GM23338 (cell line): Measurements from ENCODE around the gene PTGER2. TPM values are rescaled to one million over a fixed set of nuclear protein-coding genes. Genes with fewer than 3 reads are reported as not detected.

Experiments used
- ATAC-seq: fragments of 200-7000 bp; cut with Tn5 transposase; 3 replicates; pipeline ENCODE4 v1.9.1; 2020
- DNase-seq: peaks from one replicate; pipeline ENCODE4 v3.0.0-alpha.2; 2015; ENCODE audit warnings: low spot score
- H2AFZ ChIP-seq: fragments of 200-600 bp; sonication (generic); 2 replicates; pipeline ENCODE4 v1.8.0; 2016; ENCODE audit warnings: antibody characterized with exemption, mild to moderate bottlenecking, moderate library complexity
- H3F3A ChIP-seq: fragments of 200-600 bp; sonication (generic); replicated peaks from 2 replicates; pipeline ENCODE4 v1.8.0; 2017; ENCODE audit warnings: antibody characterized with exemption, mixed run types, low read depth
- H3K27ac ChIP-seq: fragments of 200-600 bp; sonication (generic); 2 replicates; pipeline ENCODE4 v1.6.1; 2016; ENCODE audit warnings: low read depth
- H3K27me3 ChIP-seq: fragments of 200-600 bp; sonication (generic); 2 replicates; pipeline ENCODE4 v1.8.0; 2016; ENCODE audit warnings: mild to moderate bottlenecking, mixed run types, moderate library complexity; ENCODE audit not compliant: insufficient read depth
- H3K36me3 ChIP-seq: fragments of 200-600 bp; sonication (generic); 2 replicates; pipeline ENCODE4 v1.8.0; 2016; ENCODE audit warnings: mild to moderate bottlenecking; ENCODE audit not compliant: insufficient read depth
- H3K4me1 ChIP-seq: fragments of 200-600 bp; sonication (generic); 2 replicates; pipeline ENCODE4 v1.8.0; 2016; ENCODE audit warnings: mild to moderate bottlenecking, moderate library complexity; ENCODE audit not compliant: insufficient read depth
- H3K4me2 ChIP-seq: fragments of 200-600 bp; sonication (generic); 2 replicates; pipeline ENCODE4 v1.7.1; 2017; ENCODE audit warnings: mixed run types
- H3K4me3 ChIP-seq: fragments of 200-600 bp; sonication (generic); 2 replicates; pipeline ENCODE4 v1.6.1; 2016; ENCODE audit warnings: mixed run types
- H3K79me2 ChIP-seq: fragments of 200-600 bp; sonication (generic); replicated peaks from 2 replicates; pipeline ENCODE4 v1.8.0; 2017; ENCODE audit warnings: mild to moderate bottlenecking; ENCODE audit not compliant: insufficient read depth
- H3K9me2 ChIP-seq: fragments of 200-600 bp; sonication (generic); 2 replicates; pipeline ENCODE4 v1.8.0; 2017; ENCODE audit not compliant: insufficient read depth
- H4K20me1 ChIP-seq: fragments of 200-600 bp; sonication (generic); replicated peaks from 2 replicates; pipeline ENCODE4 v1.8.0; 2017; ENCODE audit warnings: mild to moderate bottlenecking; ENCODE audit not compliant: insufficient read depth
- H3K27ac Mint-ChIP-seq: 2 replicates; pipeline ENCODE4 v1.8.0; 2020; ENCODE audit warnings: inconsistent platforms, mild to moderate bottlenecking, moderate library complexity, mixed read lengths
- H3K27me3 Mint-ChIP-seq: 3 replicates; pipeline ENCODE4 v1.8.0; 2022; ENCODE audit warnings: low read depth, mild to moderate bottlenecking, moderate library complexity, mixed read lengths, inconsistent platforms; ENCODE audit not compliant: insufficient read depth, poor library complexity
- H3K36me3 Mint-ChIP-seq: 3 replicates; pipeline ENCODE4 v1.8.0; 2021; ENCODE audit warnings: low read depth, mild to moderate bottlenecking, inconsistent platforms, moderate library complexity, mixed read lengths
- H3K4me1 Mint-ChIP-seq: 3 replicates; pipeline ENCODE4 v1.8.0; 2020; ENCODE audit warnings: mild to moderate bottlenecking, inconsistent platforms, mixed read lengths
- H3K4me3 Mint-ChIP-seq: 3 replicates; pipeline ENCODE4 v1.8.0; 2021; ENCODE audit warnings: moderate library complexity, mild to moderate bottlenecking, inconsistent platforms, mixed read lengths
- H3K9me3 Mint-ChIP-seq: 3 replicates; pipeline ENCODE4 v1.8.0; 2020; ENCODE audit warnings: moderate library complexity, mild to moderate bottlenecking, inconsistent platforms, mixed read lengths
- CREB1 ChIP-seq: fragments of 250-450 bp; sonication (Bioruptor Pico); IDR thresholded peaks from 2 replicates; pipeline ENCODE4 v1.5.0; 2020; ENCODE audit warnings: low read depth, mild to moderate bottlenecking, moderate library complexity
- CTCF ChIP-seq, 2 experiments: fragments of 200-600 bp in 1 of 2; sonication (generic) in 1 of 2; conservative IDR thresholded peaks; 2 replicates each; pipeline versions ENCODE4 v1.5.1 to v1.6.1; 2016 to 2017; ENCODE audit warnings: antibody characterized with exemption in 2 of 2, low read depth in 2 of 2, mild to moderate bottlenecking in 2 of 2, moderate library complexity in 1 of 2
- ETS1 ChIP-seq: IDR thresholded peaks from 2 replicates; pipeline ENCODE4 v1.6.1; 2016; ENCODE audit warnings: antibody characterized with exemption
- EZH2 ChIP-seq: fragments of 200-600 bp; sonication (generic); IDR thresholded peaks from one replicate; pipeline ENCODE4 v1.8.0; 2017; ENCODE audit warnings: antibody characterized with exemption, mild to moderate bottlenecking, low read depth; ENCODE audit not compliant: unreplicated experiment
- EZH2phosphoT487 ChIP-seq: fragments of 200-600 bp; sonication (generic); IDR thresholded peaks from one replicate; pipeline ENCODE4 v1.8.1; 2018; ENCODE audit warnings: antibody characterized with exemption; ENCODE audit not compliant: unreplicated experiment
- JUNB ChIP-seq: IDR thresholded peaks from one replicate; pipeline ENCODE4 v1.6.1; 2016; ENCODE audit warnings: antibody characterized with exemption; ENCODE audit not compliant: unreplicated experiment
- NANOG ChIP-seq: IDR thresholded peaks from 2 replicates; pipeline ENCODE4 v1.6.1; 2016; ENCODE audit warnings: antibody characterized with exemption, borderline replicate concordance
- POLR2AphosphoS5 ChIP-seq: IDR thresholded peaks from 2 replicates; pipeline ENCODE4 v1.6.1; 2016; ENCODE audit warnings: antibody characterized with exemption, low read depth
- REST ChIP-seq: IDR thresholded peaks from one replicate; pipeline ENCODE4 v1.6.1; 2018; ENCODE audit warnings: antibody characterized with exemption; ENCODE audit not compliant: unreplicated experiment
- STAT1 ChIP-seq: IDR thresholded peaks from one replicate; pipeline ENCODE4 v1.6.1; 2016; ENCODE audit warnings: antibody characterized with exemption; ENCODE audit not compliant: unreplicated experiment
- ZNF114 ChIP-seq: fragments of 250-450 bp; sonication (Bioruptor Pico); IDR thresholded peaks from 2 replicates; pipeline ENCODE4 v1.5.0; 2020; ENCODE audit warnings: mild to moderate bottlenecking, moderate library complexity
- ZNF331 ChIP-seq: fragments of 250-450 bp; sonication (Bioruptor Pico); IDR thresholded peaks from 2 replicates; pipeline ENCODE4 v1.5.0; 2020; ENCODE audit warnings: low read depth, mild to moderate bottlenecking, moderate library complexity
- ZNF462 ChIP-seq: fragments of 250-450 bp; sonication (Bioruptor Pico); IDR thresholded peaks from 2 replicates; pipeline ENCODE4 v1.5.0; 2020; ENCODE audit warnings: mild to moderate bottlenecking, moderate library complexity
- polyA plus RNA-seq: library from polyadenylated mRNA; unstranded; fragments of >200 nt; fragmentation: Nextera tagmentation; extraction: Ambion mirVana; gene quantifications from 2 replicates; pipeline ENCODE4 v1.2.1, GENCODE V29; 2016
- total RNA-seq: library from RNA; depleted of rRNA; stranded (reverse); fragments of >200 nt; shearing (Covaris generic); gene quantifications from 2 replicates; pipeline ENCODE4 v1.2.3, GENCODE V29; 2014

PTGER2 gene
- total and polyA plus RNA-seq, 2 experiments from 2014 or later, result 1.3 TPM

GRCh38 chr14:52268279-52269061, 45.6 kb upstream of the PTGER2 start:
- H3K4me3 Mint-ChIP-seq, result peak overlapping the region; percentile 86
- no peak overlapping the region for H3K27ac Mint-ChIP-seq
- ATAC-seq (peak; percentile 74), DNase-seq (peak; percentile 61)
- H4K20me1 ChIP-seq, result no peaks in the 10 kb centered on the region
- peaks cover 26% of the 10 kb centered on the region for H3K4me1 Mint-ChIP-seq
- peaks cover 63% of the 10 kb centered on the region for H3K27me3 ChIP-seq
- peak overlapping the region; percentile 75 for H3K4me3 ChIP-seq
- H3K9me3 Mint-ChIP-seq, result no peaks in the 10 kb centered on the region
- peak overlapping the region; percentile 94 for H3K4me2 ChIP-seq
- H3K27ac ChIP-seq, result no peak overlapping the region
- peaks cover 17% of the 10 kb centered on the region for H3K4me1 ChIP-seq
- H3K36me3 Mint-ChIP-seq, result no peaks in the 10 kb centered on the region; the same call in 2 of the 3 replicates
- no peaks in the 10 kb centered on the region for H3K36me3 ChIP-seq
- H3F3A ChIP-seq, result no peaks in the 10 kb centered on the region
- no peaks in the 10 kb centered on the region for H3K79me2 ChIP-seq
- no peaks in the 10 kb centered on the region for H3K9me2 ChIP-seq
- H3K27me3 Mint-ChIP-seq, result peaks cover 46% of the 10 kb centered on the region
- TF ChIP-seq POLR2AphosphoS5 (no peak), CTCF (conservative IDR thresholded peaks at IDR 0.05; ENCODE audit: low read depth in 2 of 2) (no peak), JUNB (no peak), EZH2 (peak; percentile 88), ZNF462 (CRISPR knock-in tag) (no peak), STAT1 (no peak), EZH2phosphoT487 (peak; percentile 77), ETS1 (no peak), CREB1 (CRISPR knock-in tag) (no peak), NANOG (no peak), REST (no peak), ZNF331 (CRISPR knock-in tag) (no peak), ZNF114 (CRISPR knock-in tag) (no peak)
- H2AFZ ChIP-seq, result peak overlapping the region; percentile 99
